Measurements from ENCODE around the gene GNAL. TPM values are rescaled to one million over a fixed set of nuclear protein-coding genes. Genes with fewer than 3 reads are reported as not detected.
A peak's percentile ranks its signal among the peaks of the same experiment; 100 is the strongest.

Gene GNAL
- total RNA-seq, 1 experiment from 2014 or later = 24.0 TPM

DNA sequence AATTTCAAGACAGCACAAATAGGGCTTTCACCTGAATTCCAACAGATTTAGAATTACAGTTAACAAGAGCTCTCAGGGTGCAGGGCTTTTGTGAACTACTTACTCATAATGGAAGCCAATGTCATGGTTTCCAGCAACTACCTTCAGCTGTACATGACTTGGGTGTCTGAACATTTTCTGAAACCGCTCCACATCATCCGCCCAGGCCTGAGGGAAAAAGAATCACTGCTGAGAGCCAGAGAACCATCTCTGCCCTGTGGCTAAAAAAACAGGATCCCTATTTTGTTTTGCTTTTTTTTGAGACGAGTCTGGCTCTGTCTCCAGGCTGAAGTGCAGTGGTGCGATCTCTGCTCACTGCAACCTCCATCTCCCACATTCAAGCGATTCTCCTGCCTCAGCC, 200.2 kb downstream of the GNAL start:
- H3K9me3 ChIP-seq (ENCODE audit: control insufficient read depth, low read depth, low read length) = no peaks in the 10 kb centered on the region
- no peak overlapping the region for H2BK5ac ChIP-seq (ENCODE audit: insufficient read length, low read length)
- H3K18ac ChIP-seq (ENCODE audit: insufficient read length, low read depth, low read length) = no peak overlapping the region
- no peak overlapping the region for H3K14ac ChIP-seq (ENCODE audit: insufficient read depth, low read length)
- Mint-ChIP-seq H3K27ac (0 out of 7 replicates have a peak overlapping the region, but pooled peaks of 1 of the 3 experiments have one; percentile 68), H3K27me3 (ENCODE audit: low read depth) (no peaks in the 10 kb centered on the region), H3K36me3 (ENCODE audit: insufficient read depth in 1 of 3, low read depth in 3 of 3) (peaks cover 1 to 29% (median 9%) of the 10 kb centered on the region in 3 experiments; a peak in 5 of 7 replicates), H3K4me3 (no peak overlapping the region), H3K4me1 (peaks cover 4 to 15% of the 10 kb centered on the region in 2 experiments), H3K9me3 (no peaks in the 10 kb centered on the region)
- H4K91ac ChIP-seq (ENCODE audit: insufficient read length, low read depth, low read length) = no peak overlapping the region
- H2BK120ac ChIP-seq (ENCODE audit: low read depth, low read length, poor library complexity, severe bottlenecking) = no peak overlapping the region
- no peaks in the 10 kb centered on the region for H3K79me1 ChIP-seq (ENCODE audit: insufficient read depth, low read depth, low read length, poor library complexity, severe bottlenecking)
- no peaks in the 10 kb centered on the region for H3K27me3 ChIP-seq (ENCODE audit: insufficient read depth, low read length)
- no peak overlapping the region for H4K5ac ChIP-seq (ENCODE audit: insufficient read length, low read depth, low read length)
- no peaks in the 10 kb centered on the region for H4K20me1 ChIP-seq (ENCODE audit: control insufficient read depth, insufficient read depth, insufficient read length)
- no peaks in the 10 kb centered on the region for H3K79me2 ChIP-seq (ENCODE audit: insufficient read depth, low read length)
- no peak for DNase-seq
- no peaks in the 10 kb centered on the region for H3K23me2 ChIP-seq (ENCODE audit: insufficient read length, low read depth, low read length, poor library complexity, severe bottlenecking)
- no peak overlapping the region for H3K9ac ChIP-seq (ENCODE audit: extremely low read depth, insufficient read length, low read length)
- H3K23ac ChIP-seq (ENCODE audit: insufficient read length, low read depth, low read length) = no peak overlapping the region
- H3T11ph ChIP-seq (ENCODE audit: low read length) = no peak overlapping the region
- TF ChIP-seq, protein P1, sequence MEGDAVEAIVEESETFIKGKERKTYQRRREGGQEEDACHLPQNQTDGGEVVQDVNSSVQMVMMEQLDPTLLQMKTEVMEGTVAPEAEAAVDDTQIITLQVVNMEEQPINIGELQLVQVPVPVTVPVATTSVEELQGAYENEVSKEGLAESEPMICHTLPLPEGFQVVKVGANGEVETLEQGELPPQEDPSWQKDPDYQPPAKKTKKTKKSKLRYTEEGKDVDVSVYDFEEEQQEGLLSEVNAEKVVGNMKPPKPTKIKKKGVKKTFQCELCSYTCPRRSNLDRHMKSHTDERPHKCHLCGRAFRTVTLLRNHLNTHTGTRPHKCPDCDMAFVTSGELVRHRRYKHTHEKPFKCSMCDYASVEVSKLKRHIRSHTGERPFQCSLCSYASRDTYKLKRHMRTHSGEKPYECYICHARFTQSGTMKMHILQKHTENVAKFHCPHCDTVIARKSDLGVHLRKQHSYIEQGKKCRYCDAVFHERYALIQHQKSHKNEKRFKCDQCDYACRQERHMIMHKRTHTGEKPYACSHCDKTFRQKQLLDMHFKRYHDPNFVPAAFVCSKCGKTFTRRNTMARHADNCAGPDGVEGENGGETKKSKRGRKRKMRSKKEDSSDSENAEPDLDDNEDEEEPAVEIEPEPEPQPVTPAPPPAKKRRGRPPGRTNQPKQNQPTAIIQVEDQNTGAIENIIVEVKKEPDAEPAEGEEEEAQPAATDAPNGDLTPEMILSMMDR (conservative IDR thresholded peaks at IDR 0.05) = no peak
- no peak overlapping the region for H2BK20ac ChIP-seq (ENCODE audit: low read depth, low read length, poor library complexity, severe bottlenecking)
- H4K8ac ChIP-seq (replicated peaks; ENCODE audit: insufficient read length, low read depth, low read length) = no peak overlapping the region
- no peak overlapping the region for H2AFZ ChIP-seq (ENCODE audit: low read length)
- no peak overlapping the region for H2BK15ac ChIP-seq (ENCODE audit: low read depth, low read length)
- H3K4me1 ChIP-seq (ENCODE audit: insufficient read depth, low read length) = no peaks in the 10 kb centered on the region; the same call in 1 of the 2 replicates
- no peak overlapping the region for H3K4ac ChIP-seq (ENCODE audit: low read depth, low read length)
- WGBS (ENCODE audit: extremely low coverage, insufficient read length, low lambda C conversion rate) = no CpG with 5 or more reads among the region's 5 CpGs
- H2AK5ac ChIP-seq (ENCODE audit: insufficient read length, low read length) = no peak overlapping the region
- H3K4me2 ChIP-seq (ENCODE audit: insufficient read depth, insufficient read length, low read length) = no peak overlapping the region
- no peak overlapping the region for H2BK12ac ChIP-seq (ENCODE audit: insufficient read length, low read depth, low read length)
- no peak overlapping the region for H3K56ac ChIP-seq (ENCODE audit: insufficient read length, low read depth, low read length)
- no peak overlapping the region for H3K27ac ChIP-seq (ENCODE audit: insufficient read length, low read depth, low read length)
